Liver (tissue), 9 donors: ENCODE measurements around the gene NT5C3A. TPM values are rescaled to one million over a fixed set of nuclear protein-coding genes. Genes with fewer than 3 reads are reported as not detected.

Experiments used
- DNase-seq: peaks from one replicate; pipeline ENCODE4 v3.0.0-alpha.2; 2017; ENCODE audit warnings: low spot score
- H3K27ac ChIP-seq, 2 donors: one replicate each; pipeline ENCODE4 v1.7.0; 2013; ENCODE audit warnings: inconsistent platforms in 2 of 2, low read length in 2 of 2, control low read depth in 1 of 2, low read depth in 1 of 2, mild to moderate bottlenecking in 1 of 2
- H3K27me3 ChIP-seq, 4 donors: one replicate each; pipeline versions ENCODE4 v1.6.1 to v1.7.0; 2013; ENCODE audit warnings: low read length in 3 of 4, inconsistent platforms in 1 of 4, mild to moderate bottlenecking in 1 of 4, moderate library complexity in 1 of 4; ENCODE audit not compliant: control insufficient read depth in 4 of 4, insufficient read depth in 4 of 4
- H3K36me3 ChIP-seq, 4 donors: one replicate each; pipeline versions ENCODE4 v1.6.1 to v1.7.0; 2013; ENCODE audit warnings: low read length in 3 of 4, mild to moderate bottlenecking in 3 of 4, low read depth in 1 of 4, moderate library complexity in 1 of 4; ENCODE audit not compliant: control insufficient read depth in 4 of 4, insufficient read depth in 3 of 4
- H3K4me1 ChIP-seq, 4 donors: one replicate each; pipeline versions ENCODE4 v1.6.1 to v1.7.0; 2013; ENCODE audit warnings: low read length in 3 of 4, mild to moderate bottlenecking in 3 of 4, moderate library complexity in 1 of 4; ENCODE audit not compliant: control insufficient read depth in 4 of 4, insufficient read depth in 4 of 4
- H3K4me3 ChIP-seq, 3 donors: one replicate each; pipeline versions ENCODE4 v1.6.1 to v1.7.0; 2013; ENCODE audit warnings: low read length in 3 of 3, control low read depth in 1 of 3, low read depth in 1 of 3, mild to moderate bottlenecking in 1 of 3
- H3K9ac ChIP-seq, 2 donors: one replicate each; pipeline ENCODE4 v1.7.0; 2013; ENCODE audit warnings: low read length in 2 of 2, mild to moderate bottlenecking in 2 of 2, moderate library complexity in 2 of 2, control low read depth in 1 of 2, low read depth in 1 of 2
- H3K9me3 ChIP-seq, 4 donors: one replicate each; pipeline versions ENCODE4 v1.6.1 to v1.7.0; 2013; ENCODE audit warnings: low read length in 3 of 4; ENCODE audit not compliant: control insufficient read depth in 4 of 4
- EGR1 ChIP-seq, 2 donors: IDR thresholded peaks; 2 replicates each; pipeline ENCODE4 v1.6.1; 2016 to 2018; ENCODE audit warnings: antibody characterized with exemption in 2 of 2, low read depth in 2 of 2
- HNF4A ChIP-seq, 2 donors: conservative IDR thresholded peaks; 2 replicates each; pipeline ENCODE4 v1.6.1; 2016; ENCODE audit warnings: antibody characterized with exemption in 2 of 2, mild to moderate bottlenecking in 2 of 2
- HNF4G ChIP-seq: IDR thresholded peaks from 2 replicates; pipeline ENCODE4 v1.6.1; 2016; ENCODE audit warnings: antibody characterized with exemption
- JUND ChIP-seq, 2 donors: IDR thresholded peaks; 2 replicates each; pipeline ENCODE4 v1.6.1; 2016; ENCODE audit warnings: antibody characterized with exemption in 2 of 2
- RAD21 ChIP-seq, 2 donors: IDR thresholded peaks; 2 replicates each; pipeline ENCODE4 v1.6.1; 2016; ENCODE audit warnings: antibody characterized with exemption in 2 of 2, mild to moderate bottlenecking in 2 of 2
- RXRA ChIP-seq, 2 donors: IDR thresholded peaks; 2 replicates each; pipeline ENCODE4 v1.6.1; 2017 to 2018; ENCODE audit warnings: antibody characterized with exemption in 2 of 2, mild to moderate bottlenecking in 1 of 2
- TAF1 ChIP-seq: conservative IDR thresholded peaks from 2 replicates; pipeline ENCODE4 v1.6.1; 2016; ENCODE audit warnings: antibody characterized with exemption, mild to moderate bottlenecking
- YY1 ChIP-seq: IDR thresholded peaks from 2 replicates; pipeline ENCODE4 v1.6.1; 2016; ENCODE audit warnings: antibody characterized with exemption, mild to moderate bottlenecking
- WGBS: extraction: QIAGEN DNeasy Blood & Tissue Kit; methylation state at CpG from one replicate; pipeline ENCODE4 v1.1.7; 2013; 5-methylcytosine and 5-hydroxymethylcytosine counted together
- polyA plus RNA-seq, 2 donors: library from polyadenylated mRNA; stranded (reverse) in 1 of 2; unstranded in 1 of 2; fragments of 200-250 nt in 1 of 2; fragments of >200 nt in 1 of 2; fragmentation: Nextera tagmentation in 1 of 2; extraction: Ambion mirVana in 1 of 2; gene quantifications; one replicate each; pipeline versions ENCODE4 v1.2.1 to v1.2.3, GENCODE V29; 2013 to 2015
- total RNA-seq, 2 donors: library from RNA; depleted of rRNA; stranded (reverse); fragments of >200 nt; gene quantifications; one replicate each; pipeline ENCODE4 v1.2.3, GENCODE V29; 2014
- TF ChIP-seq, protein P1 (sequence below): IDR thresholded peaks from 2 replicates; pipeline ENCODE4 v1.6.1; 2016; ENCODE audit warnings: antibody characterized with exemption
- TF ChIP-seq, protein P2 (sequence below): IDR thresholded peaks from 2 replicates; pipeline ENCODE4 v1.6.1; 2016; ENCODE audit warnings: antibody characterized with exemption
- TF ChIP-seq, protein P3 (sequence below): IDR thresholded peaks from 2 replicates; pipeline ENCODE4 v1.6.1; 2016; ENCODE audit warnings: antibody characterized with exemption, mild to moderate bottlenecking
- TF ChIP-seq, protein P4 (sequence below): fragments of 150-350 bp; IDR thresholded peaks from 2 replicates; pipeline ENCODE4 v1.5.1; 2017; ENCODE audit warnings: improper control_type of control experiment, low read depth, low read length; ENCODE audit not compliant: missing input control
- donor health status: healthy.
- donor health status: healthy.
- donor health status: healthy.
- donor health status: healthy.
- donor health status: healthy.

The NT5C3A gene
- total and polyA plus RNA-seq, 4 donors = 4.3 to 41.6 (median 9.7) TPM

GRCh38 chr7:33091641-33092191 is 29.1 kb upstream of the NT5C3A start:
- no peak overlapping the region for H3K27ac ChIP-seq
- no peak overlapping the region for H3K9ac ChIP-seq
- 80% methylated on average over 5 of the region's 5 CpGs for WGBS
- DNase-seq = no peak
- peaks cover 0 to 29% (median 24%) of the 10 kb centered on the region in 4 donors for H3K36me3 ChIP-seq
- no peak overlapping the region for H3K4me3 ChIP-seq
- no peaks in the 10 kb centered on the region for H3K9me3 ChIP-seq
- TF ChIP-seq HNF4G (no peak), JUND (IDR thresholded peaks at IDR 0.05) (no peak), HNF4A (conservative IDR thresholded peaks at IDR 0.05) (no peak), RAD21 (IDR thresholded peaks at IDR 0.05) (peak in 1 of 2 donors; percentile 15), TAF1 (no peak)
- no peaks in the 10 kb centered on the region for H3K27me3 ChIP-seq
- H3K4me1 ChIP-seq = no peaks in the 10 kb centered on the region

DNA sequence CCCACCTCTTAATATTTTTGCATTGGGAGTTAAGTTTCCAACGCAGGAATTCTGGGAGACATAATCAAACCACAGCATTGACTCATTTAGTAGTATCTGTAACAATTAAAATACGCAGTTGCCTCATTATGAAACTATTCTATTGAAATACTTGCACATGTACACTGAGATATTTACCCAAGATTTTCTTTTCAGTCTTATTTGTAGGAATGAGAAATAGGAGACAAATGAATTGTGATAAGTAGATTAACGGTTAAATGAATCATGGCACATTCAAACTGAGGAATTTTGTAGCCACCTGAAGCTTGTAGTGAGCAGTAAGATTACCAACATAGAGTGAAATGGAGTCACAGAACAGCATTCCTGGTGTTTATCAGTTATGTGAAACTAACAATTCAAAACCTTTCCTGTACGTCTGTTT is 28.5 kb upstream of the NT5C3A start:
- Histone ChIP-seq H3K9me3 (no peaks in the 10 kb centered on the region), H3K4me3 (no peak overlapping the region), H3K4me1 (no peaks in the 10 kb centered on the region), H3K27me3 (no peaks in the 10 kb centered on the region), H3K36me3 (peaks cover 0 to 23% (median 18%) of the 10 kb centered on the region in 4 donors), H3K27ac (no peak overlapping the region), H3K9ac (no peak overlapping the region)
- WGBS = 95% methylated on average over 4 of the region's 4 CpGs
- DNase-seq = no peak
- TF ChIP-seq, protein P1, sequence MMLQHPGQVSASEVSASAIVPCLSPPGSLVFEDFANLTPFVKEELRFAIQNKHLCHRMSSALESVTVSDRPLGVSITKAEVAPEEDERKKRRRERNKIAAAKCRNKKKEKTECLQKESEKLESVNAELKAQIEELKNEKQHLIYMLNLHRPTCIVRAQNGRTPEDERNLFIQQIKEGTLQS = no peak
- no peak for TF ChIP-seq RXRA (IDR thresholded peaks at IDR 0.05)
- TF ChIP-seq HNF4G = no peak
- TF ChIP-seq, protein P2, sequence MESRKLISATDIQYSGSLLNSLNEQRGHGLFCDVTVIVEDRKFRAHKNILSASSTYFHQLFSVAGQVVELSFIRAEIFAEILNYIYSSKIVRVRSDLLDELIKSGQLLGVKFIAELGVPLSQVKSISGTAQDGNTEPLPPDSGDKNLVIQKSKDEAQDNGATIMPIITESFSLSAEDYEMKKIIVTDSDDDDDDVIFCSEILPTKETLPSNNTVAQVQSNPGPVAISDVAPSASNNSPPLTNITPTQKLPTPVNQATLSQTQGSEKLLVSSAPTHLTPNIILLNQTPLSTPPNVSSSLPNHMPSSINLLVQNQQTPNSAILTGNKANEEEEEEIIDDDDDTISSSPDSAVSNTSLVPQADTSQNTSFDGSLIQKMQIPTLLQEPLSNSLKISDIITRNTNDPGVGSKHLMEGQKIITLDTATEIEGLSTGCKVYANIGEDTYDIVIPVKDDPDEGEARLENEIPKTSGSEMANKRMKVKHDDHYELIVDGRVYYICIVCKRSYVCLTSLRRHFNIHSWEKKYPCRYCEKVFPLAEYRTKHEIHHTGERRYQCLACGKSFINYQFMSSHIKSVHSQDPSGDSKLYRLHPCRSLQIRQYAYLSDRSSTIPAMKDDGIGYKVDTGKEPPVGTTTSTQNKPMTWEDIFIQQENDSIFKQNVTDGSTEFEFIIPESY = no peak
- TF ChIP-seq, protein P3, sequence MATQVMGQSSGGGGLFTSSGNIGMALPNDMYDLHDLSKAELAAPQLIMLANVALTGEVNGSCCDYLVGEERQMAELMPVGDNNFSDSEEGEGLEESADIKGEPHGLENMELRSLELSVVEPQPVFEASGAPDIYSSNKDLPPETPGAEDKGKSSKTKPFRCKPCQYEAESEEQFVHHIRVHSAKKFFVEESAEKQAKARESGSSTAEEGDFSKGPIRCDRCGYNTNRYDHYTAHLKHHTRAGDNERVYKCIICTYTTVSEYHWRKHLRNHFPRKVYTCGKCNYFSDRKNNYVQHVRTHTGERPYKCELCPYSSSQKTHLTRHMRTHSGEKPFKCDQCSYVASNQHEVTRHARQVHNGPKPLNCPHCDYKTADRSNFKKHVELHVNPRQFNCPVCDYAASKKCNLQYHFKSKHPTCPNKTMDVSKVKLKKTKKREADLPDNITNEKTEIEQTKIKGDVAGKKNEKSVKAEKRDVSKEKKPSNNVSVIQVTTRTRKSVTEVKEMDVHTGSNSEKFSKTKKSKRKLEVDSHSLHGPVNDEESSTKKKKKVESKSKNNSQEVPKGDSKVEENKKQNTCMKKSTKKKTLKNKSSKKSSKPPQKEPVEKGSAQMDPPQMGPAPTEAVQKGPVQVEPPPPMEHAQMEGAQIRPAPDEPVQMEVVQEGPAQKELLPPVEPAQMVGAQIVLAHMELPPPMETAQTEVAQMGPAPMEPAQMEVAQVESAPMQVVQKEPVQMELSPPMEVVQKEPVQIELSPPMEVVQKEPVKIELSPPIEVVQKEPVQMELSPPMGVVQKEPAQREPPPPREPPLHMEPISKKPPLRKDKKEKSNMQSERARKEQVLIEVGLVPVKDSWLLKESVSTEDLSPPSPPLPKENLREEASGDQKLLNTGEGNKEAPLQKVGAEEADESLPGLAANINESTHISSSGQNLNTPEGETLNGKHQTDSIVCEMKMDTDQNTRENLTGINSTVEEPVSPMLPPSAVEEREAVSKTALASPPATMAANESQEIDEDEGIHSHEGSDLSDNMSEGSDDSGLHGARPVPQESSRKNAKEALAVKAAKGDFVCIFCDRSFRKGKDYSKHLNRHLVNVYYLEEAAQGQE = no peak
- TF ChIP-seq HNF4A (conservative IDR thresholded peaks at IDR 0.05) = no peak
- no peak for TF ChIP-seq RAD21 (IDR thresholded peaks at IDR 0.05)
- no peak for TF ChIP-seq JUND (IDR thresholded peaks at IDR 0.05)
- TF ChIP-seq TAF1 = no peak
- TF ChIP-seq EGR1 (IDR thresholded peaks at IDR 0.05; ENCODE audit: low read depth in 2 of 2) = no peak
- TF ChIP-seq, protein P4, sequence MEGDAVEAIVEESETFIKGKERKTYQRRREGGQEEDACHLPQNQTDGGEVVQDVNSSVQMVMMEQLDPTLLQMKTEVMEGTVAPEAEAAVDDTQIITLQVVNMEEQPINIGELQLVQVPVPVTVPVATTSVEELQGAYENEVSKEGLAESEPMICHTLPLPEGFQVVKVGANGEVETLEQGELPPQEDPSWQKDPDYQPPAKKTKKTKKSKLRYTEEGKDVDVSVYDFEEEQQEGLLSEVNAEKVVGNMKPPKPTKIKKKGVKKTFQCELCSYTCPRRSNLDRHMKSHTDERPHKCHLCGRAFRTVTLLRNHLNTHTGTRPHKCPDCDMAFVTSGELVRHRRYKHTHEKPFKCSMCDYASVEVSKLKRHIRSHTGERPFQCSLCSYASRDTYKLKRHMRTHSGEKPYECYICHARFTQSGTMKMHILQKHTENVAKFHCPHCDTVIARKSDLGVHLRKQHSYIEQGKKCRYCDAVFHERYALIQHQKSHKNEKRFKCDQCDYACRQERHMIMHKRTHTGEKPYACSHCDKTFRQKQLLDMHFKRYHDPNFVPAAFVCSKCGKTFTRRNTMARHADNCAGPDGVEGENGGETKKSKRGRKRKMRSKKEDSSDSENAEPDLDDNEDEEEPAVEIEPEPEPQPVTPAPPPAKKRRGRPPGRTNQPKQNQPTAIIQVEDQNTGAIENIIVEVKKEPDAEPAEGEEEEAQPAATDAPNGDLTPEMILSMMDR = no peak
- no peak for TF ChIP-seq YY1
